ENCODE measurements around the gene CYTH3.

GRCh38 chr7:6153646-6154541, 118.5 kb downstream of the CYTH3 start:
- no peak for TF ChIP-seq POLR2A (IDR thresholded peaks at IDR 0.05)
- TF ChIP-seq CTCF (IDR thresholded peaks at IDR 0.05), result no peak
